Fibroblast of skin of right biceps (primary cell): ENCODE data around the gene ECEL1.
"Not testable (repeated sequence)": the region's sequence is repeated elsewhere in the genome, so short reads cannot be mapped to it uniquely, and the experiment has no call there.

Source experiments
- DNase-seq: peaks from one replicate; pipeline ENCODE4 v3.0.0-alpha.2; 2013

ECEL1 gene

GRCh38 chr2:232487385-232488096 is at the start of gene ECEL1:
Gene ECEL1 (minus strand): TSS chr2:232487834. CDS start chr2:232486653, 1,181 bp downstream.
- no peak for DNase-seq

GRCh38 chr2:232537079-232537478 is 49.4 kb upstream of the ECEL1 start:
- DNase-seq: no peak

GRCh38 chr2:232535761-232536530 is 48.3 kb upstream of the ECEL1 start:
- no peak for DNase-seq

- DNase-seq: no peak
These were observed 47.5 kb upstream of the ECEL1 start for GRCh38 chr2:232534940-232535651.

- DNase-seq: no peak
These were observed 46.5 kb upstream of the ECEL1 start for GRCh38 chr2:232533944-232534710.

GRCh38 chr2:232532821-232533220 is 45.2 kb upstream of the ECEL1 start:
- DNase-seq: not testable (repeated sequence)

GRCh38 chr2:232532419-232532818 is 44.8 kb upstream of the ECEL1 start:
- no peak for DNase-seq

- no peak for DNase-seq
These were observed 43.1 kb upstream of the ECEL1 start for GRCh38 chr2:232530626-232531260.

- no peak for DNase-seq
These were observed 42.3 kb upstream of the ECEL1 start for GRCh38 chr2:232529806-232530547.

- DNase-seq: no peak
These were observed 41.3 kb upstream of the ECEL1 start for GRCh38 chr2:232528746-232529460.

- DNase-seq: no peak
These were observed 40.4 kb upstream of the ECEL1 start for GRCh38 chr2:232527905-232528470.

GRCh38 chr2:232526372-232526941 is 38.8 kb upstream of the ECEL1 start:
- no peak for DNase-seq

- no peak for DNase-seq
These were observed 38.2 kb upstream of the ECEL1 start, which contains the start of gene CHRND for GRCh38 chr2:232525791-232526371. Gene CHRND (plus strand): TSS chr2:232526160. CDS start chr2:232526216, 56 bp downstream.

- no peak for DNase-seq
These were observed 37.6 kb upstream of the ECEL1 start for GRCh38 chr2:232525199-232525598.

GRCh38 chr2:232524771-232525170 is 37.1 kb upstream of the ECEL1 start:
- DNase-seq: no peak

- peak; percentile 30 for DNase-seq
These were observed 36.3 kb upstream of the ECEL1 start for GRCh38 chr2:232523682-232524597.

- no peak for DNase-seq
These were observed 35.7 kb upstream of the ECEL1 start for GRCh38 chr2:232523402-232523681.

- DNase-seq: no peak
These were observed 35.2 kb upstream of the ECEL1 start for GRCh38 chr2:232522623-232523401.
